ENCODE results near the gene TMOD3. TPM values are rescaled to one million over a fixed set of nuclear protein-coding genes. Genes with fewer than 3 reads are reported as not detected.

Gene TMOD3
- polyA plus RNA-seq, 1 experiment = 5.8 TPM

DNA sequence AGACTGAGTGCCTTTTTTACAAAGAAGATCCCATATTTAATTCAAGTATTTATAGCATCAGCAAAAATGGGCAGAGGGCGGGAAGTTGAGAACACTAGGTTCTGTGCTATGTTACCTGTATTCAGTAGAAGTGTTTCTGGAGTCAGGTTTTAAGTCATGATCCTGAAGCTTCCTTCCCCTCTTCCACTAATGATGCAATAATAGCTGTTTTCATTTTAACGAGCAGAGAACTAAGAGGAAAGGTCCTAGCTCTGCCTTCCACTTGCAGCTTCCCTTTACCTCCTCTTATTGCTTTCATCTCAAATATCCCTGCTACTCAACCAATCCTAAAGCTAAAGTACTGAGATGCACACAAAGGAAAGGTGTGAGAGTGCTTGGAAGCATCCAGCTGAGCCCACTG lies 16.9 kb upstream of the TMOD3 start:
- Histone ChIP-seq H3K36me3 (ENCODE audit: control insufficient read depth, insufficient read depth, low read length) (no peaks in the 10 kb centered on the region), H3K27me3 (ENCODE audit: control insufficient read depth, insufficient read depth, low read length) (no peaks in the 10 kb centered on the region), H3K4me3 (ENCODE audit: low read depth, low read length) (no peak overlapping the region)
- TF ChIP-seq, protein P1, sequence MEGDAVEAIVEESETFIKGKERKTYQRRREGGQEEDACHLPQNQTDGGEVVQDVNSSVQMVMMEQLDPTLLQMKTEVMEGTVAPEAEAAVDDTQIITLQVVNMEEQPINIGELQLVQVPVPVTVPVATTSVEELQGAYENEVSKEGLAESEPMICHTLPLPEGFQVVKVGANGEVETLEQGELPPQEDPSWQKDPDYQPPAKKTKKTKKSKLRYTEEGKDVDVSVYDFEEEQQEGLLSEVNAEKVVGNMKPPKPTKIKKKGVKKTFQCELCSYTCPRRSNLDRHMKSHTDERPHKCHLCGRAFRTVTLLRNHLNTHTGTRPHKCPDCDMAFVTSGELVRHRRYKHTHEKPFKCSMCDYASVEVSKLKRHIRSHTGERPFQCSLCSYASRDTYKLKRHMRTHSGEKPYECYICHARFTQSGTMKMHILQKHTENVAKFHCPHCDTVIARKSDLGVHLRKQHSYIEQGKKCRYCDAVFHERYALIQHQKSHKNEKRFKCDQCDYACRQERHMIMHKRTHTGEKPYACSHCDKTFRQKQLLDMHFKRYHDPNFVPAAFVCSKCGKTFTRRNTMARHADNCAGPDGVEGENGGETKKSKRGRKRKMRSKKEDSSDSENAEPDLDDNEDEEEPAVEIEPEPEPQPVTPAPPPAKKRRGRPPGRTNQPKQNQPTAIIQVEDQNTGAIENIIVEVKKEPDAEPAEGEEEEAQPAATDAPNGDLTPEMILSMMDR (IDR thresholded peaks at IDR 0.05; ENCODE audit: insufficient read depth, low read depth, low read length) = no peak
- DNase-seq (ENCODE audit: low read depth) = no peak
- ChIA-PET POLR2A (no interaction called here), CTCF (no interaction called here)

DNA sequence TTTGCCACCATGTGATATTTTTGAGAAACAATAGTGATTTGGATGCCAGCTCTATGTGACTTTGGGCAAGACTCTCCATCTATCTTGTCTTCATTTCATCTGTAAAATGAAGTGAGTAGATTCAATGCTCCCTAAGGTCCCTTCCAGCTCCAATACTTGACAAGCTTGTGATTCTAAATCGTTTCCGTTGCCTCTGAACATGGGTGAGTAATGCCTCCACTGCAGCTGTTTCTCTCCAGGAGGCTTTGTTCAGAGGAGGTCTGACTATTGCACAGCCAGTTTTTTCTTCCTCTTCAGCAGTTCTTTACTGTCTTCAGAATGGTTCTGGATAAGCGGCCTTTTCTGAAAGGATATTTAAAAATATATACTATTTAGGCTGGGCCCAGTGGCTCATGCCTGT lies 14.8 kb upstream of the TMOD3 start:
- POLR2A ChIA-PET = no interaction called here
- CTCF ChIA-PET = interaction anchor here (0.9 kb wide), 1 partner anchor 38 kb away, joined by 3 read pairs; no protein-coding TSS in a partner anchor
- H3K4me3 ChIP-seq (ENCODE audit: low read depth, low read length) = no peak overlapping the region
- TF ChIP-seq, protein P1 (IDR thresholded peaks at IDR 0.05; ENCODE audit: insufficient read depth, low read depth, low read length) = no peak
- no peaks in the 10 kb centered on the region for H3K27me3 ChIP-seq (ENCODE audit: control insufficient read depth, insufficient read depth, low read length)
- DNase-seq (ENCODE audit: low read depth) = no peak
- no peaks in the 10 kb centered on the region for H3K36me3 ChIP-seq (ENCODE audit: control insufficient read depth, insufficient read depth, low read length)

DNA sequence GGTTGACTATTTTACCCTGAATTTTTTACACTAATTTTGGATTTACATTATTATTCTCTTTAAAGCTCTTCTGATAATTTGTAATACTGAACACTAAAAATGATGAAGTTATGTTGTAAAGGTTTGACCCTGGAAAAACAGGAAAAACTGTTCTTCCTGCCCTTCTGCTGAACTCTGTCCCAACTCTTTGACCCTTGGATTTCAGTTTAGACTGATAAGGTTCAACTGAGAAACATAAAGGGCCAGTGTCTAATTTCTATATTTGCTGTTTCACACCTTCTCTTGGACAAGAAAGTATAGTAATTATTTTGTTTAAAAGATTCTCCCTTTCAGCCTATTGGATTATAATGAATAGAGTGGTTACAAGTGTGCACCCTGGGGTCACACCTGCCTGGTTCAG lies 12.8 kb upstream of the TMOD3 start:
- POLR2A ChIA-PET = no interaction called here
- H3K4me3 ChIP-seq (ENCODE audit: low read depth, low read length) = no peak overlapping the region
- no peak for DNase-seq (ENCODE audit: low read depth)
- no peaks in the 10 kb centered on the region for H3K36me3 ChIP-seq (ENCODE audit: control insufficient read depth, insufficient read depth, low read length)
- TF ChIP-seq, protein P1 (IDR thresholded peaks at IDR 0.05; ENCODE audit: insufficient read depth, low read depth, low read length) = no peak
- no peaks in the 10 kb centered on the region for H3K27me3 ChIP-seq (ENCODE audit: control insufficient read depth, insufficient read depth, low read length)
- CTCF ChIA-PET = no interaction called here

DNA sequence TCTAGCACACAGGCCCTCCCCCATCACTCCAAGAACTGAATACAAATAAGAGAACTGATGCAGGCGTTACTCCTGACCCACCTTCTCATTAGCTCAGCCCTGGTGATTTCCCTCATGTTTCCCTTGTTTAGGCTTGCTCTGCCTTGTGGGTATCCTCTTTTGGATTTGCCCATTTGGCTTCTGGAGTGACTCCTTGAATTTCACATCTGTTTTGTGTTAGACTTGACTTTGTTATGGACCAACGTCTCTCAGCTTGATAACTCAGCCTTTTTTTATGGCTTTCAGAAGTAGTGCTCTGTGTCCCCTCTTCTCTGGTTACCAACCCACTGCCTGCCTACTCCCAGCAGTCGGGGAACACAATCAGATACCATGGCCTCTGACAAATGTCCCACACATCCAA lies 11.3 kb upstream of the TMOD3 start:
- Histone ChIP-seq H3K4me3 (ENCODE audit: low read depth, low read length) (no peak overlapping the region), H3K27me3 (ENCODE audit: control insufficient read depth, insufficient read depth, low read length) (no peaks in the 10 kb centered on the region), H3K36me3 (ENCODE audit: control insufficient read depth, insufficient read depth, low read length) (no peaks in the 10 kb centered on the region)
- TF ChIP-seq, protein P1 (IDR thresholded peaks at IDR 0.05; ENCODE audit: insufficient read depth, low read depth, low read length) = no peak
- DNase-seq (ENCODE audit: low read depth) = no peak
- CTCF ChIA-PET = no interaction called here
- POLR2A ChIA-PET = no interaction called here

DNA sequence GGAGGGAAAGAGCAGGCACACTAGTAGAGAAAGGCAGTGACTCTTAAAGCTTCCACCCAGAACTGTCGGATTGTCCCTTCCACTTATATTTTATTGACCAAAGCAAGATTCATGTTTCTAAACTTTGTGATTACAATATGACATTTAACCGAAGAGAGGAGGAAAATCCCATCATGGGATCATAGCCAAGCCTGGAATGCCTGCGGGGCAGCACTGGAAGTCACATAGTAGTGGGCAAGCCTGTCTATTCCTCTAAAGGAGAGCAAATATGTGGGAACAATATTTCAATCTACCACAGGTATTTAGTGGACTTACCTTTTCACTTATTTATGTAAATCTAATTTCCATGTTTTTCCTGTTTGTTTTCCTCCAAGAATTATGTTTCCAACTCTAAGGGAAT lies 3.8 kb upstream of the TMOD3 start:
- DNase-seq (ENCODE audit: low read depth) = no peak
- ChIA-PET CTCF (no interaction called here), POLR2A (no interaction called here)
- TF ChIP-seq, protein P1 (IDR thresholded peaks at IDR 0.05; ENCODE audit: insufficient read depth, low read depth, low read length) = no peak
- no peaks in the 10 kb centered on the region for H3K36me3 ChIP-seq (ENCODE audit: control insufficient read depth, insufficient read depth, low read length)
- no peaks in the 10 kb centered on the region for H3K27me3 ChIP-seq (ENCODE audit: control insufficient read depth, insufficient read depth, low read length)
- no peak overlapping the region for H3K4me3 ChIP-seq (ENCODE audit: low read depth, low read length)
